Spleen (tissue), 7 donors: ENCODE results near the gene BUD31.
A peak's percentile ranks its signal among the peaks of the same experiment; 100 is the strongest.

Experiments
- POLR2AphosphoS5 ChIP-seq, 3 donors: sonication (generic); formaldehyde crosslinking; IDR thresholded peaks; one replicate each; pipeline ENCODE4 v1.5.1; 2017; ENCODE audit warnings: antibody characterized with exemption in 3 of 3
- TF ChIP-seq, protein P1 (sequence below), 11 experiments: fragments of 200-600 bp in 7 of 11; fragments of 450-650 bp in 4 of 11; sonication (generic) in 4 of 11; IDR thresholded peaks in 8 of 11; conservative IDR thresholded peaks in 3 of 11; 1 replicate in 7 of 11; 2 replicates in 4 of 11; pipeline versions ENCODE4 v1.4.0 to v1.8.0; 2016 to 2021; ENCODE audit warnings: antibody characterized with exemption in 11 of 11, inconsistent platforms in 4 of 11, mild to moderate bottlenecking in 1 of 11
- donor health status: DM: no; HTN: no; CAD: no; lungs with moderate emphysema.
- donor health status: DM: no; HTN: no; CAD: no.
- donor health status: DM: no; HTN: no; CAD: no.

DNA sequence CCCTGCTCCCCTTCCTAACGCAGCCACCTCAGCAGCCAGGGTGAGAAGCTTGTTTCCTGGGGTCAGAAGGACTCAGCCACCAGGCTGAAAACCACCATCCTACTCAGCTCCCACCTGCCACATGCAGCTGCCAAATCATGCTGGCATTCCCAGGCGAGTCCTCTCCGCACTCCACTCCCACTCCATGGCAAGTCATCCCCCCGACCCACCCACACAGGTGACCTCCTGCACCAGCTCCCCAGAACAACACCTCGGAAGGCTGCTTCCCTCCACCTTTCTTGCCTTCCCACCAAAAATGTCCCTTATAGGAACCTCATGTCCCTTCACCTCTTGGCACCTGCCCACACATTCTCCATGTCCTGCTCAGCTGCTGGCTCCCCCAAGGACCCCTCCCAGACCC, 5.0 kb upstream of the BUD31 start:
- TF ChIP-seq, protein P1, sequence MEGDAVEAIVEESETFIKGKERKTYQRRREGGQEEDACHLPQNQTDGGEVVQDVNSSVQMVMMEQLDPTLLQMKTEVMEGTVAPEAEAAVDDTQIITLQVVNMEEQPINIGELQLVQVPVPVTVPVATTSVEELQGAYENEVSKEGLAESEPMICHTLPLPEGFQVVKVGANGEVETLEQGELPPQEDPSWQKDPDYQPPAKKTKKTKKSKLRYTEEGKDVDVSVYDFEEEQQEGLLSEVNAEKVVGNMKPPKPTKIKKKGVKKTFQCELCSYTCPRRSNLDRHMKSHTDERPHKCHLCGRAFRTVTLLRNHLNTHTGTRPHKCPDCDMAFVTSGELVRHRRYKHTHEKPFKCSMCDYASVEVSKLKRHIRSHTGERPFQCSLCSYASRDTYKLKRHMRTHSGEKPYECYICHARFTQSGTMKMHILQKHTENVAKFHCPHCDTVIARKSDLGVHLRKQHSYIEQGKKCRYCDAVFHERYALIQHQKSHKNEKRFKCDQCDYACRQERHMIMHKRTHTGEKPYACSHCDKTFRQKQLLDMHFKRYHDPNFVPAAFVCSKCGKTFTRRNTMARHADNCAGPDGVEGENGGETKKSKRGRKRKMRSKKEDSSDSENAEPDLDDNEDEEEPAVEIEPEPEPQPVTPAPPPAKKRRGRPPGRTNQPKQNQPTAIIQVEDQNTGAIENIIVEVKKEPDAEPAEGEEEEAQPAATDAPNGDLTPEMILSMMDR (IDR thresholded peaks at IDR 0.05 in 8 of 11, conservative IDR thresholded peaks at IDR 0.05 in 3 of 11), result no peak
- TF ChIP-seq POLR2AphosphoS5 (IDR thresholded peaks at IDR 0.05), result peak in 1 of 3 donors; percentile 34
